ENCODE measurements around the gene PTPRG. TPM values are rescaled to one million over a fixed set of nuclear protein-coding genes. Genes with fewer than 3 reads are reported as not detected.
A peak's percentile ranks its signal among the peaks of the same experiment; 100 is the strongest.

Gene PTPRG
- total and polyA plus RNA-seq, 10 of the 15 experiments (the other 5 are each of a cell fraction or from before 2014, with no cell fraction given), result 0.29 to 20.7 (median 1.4) TPM

GRCh38 chr3:62145086-62145757 is 583.9 kb downstream of the PTPRG start:
- no peaks in the 10 kb centered on the region for H3K9me3 ChIP-seq (replicated peaks; ENCODE audit: control insufficient read depth, insufficient read depth, low read length)
- ATAC-seq, result no peak
- CTCF ChIA-PET, result interaction anchor here (1.4 to 2.2 kb wide), 5 partner anchors 17 to 44 kb away, joined by 3 to 9 read pairs (median 4); no protein-coding TSS in a partner anchor

GRCh38 chr3:62149539-62149938 is 588.2 kb downstream of the PTPRG start:
- BruUV-seq (replicated peaks), result no TSS peak
- ChIA-PET POLR2A (no interaction called here), CTCF (interaction anchor here (0.8 to 1.8 kb wide), 2 partner anchors 289 to 291 kb away, joined by 3 to 11 read pairs; no protein-coding TSS in a partner anchor), RAD21 (ENCODE audit: unreplicated experiment) (interaction anchor here (1.0 to 1.2 kb wide), 2 partner anchors 21 to 38 kb away, joined by 3 to 8 read pairs; no protein-coding TSS in a partner anchor), SMC1A (ENCODE audit: uncharacterized antibody, unreplicated experiment) (interaction anchor here (1.0 to 4.1 kb wide), 3 partner anchors 11 to 38 kb away, joined by 4 to 15 read pairs (median 9); no protein-coding TSS in a partner anchor)
- no peak overlapping the region for H2AFZ ChIP-seq (ENCODE audit: control insufficient read depth, low read depth, low read length)
- H4K20me1 ChIP-seq (ENCODE audit: control insufficient read depth, insufficient read depth), result no peaks in the 10 kb centered on the region
- no peak overlapping the region for H3K9ac ChIP-seq (ENCODE audit: control insufficient read depth, insufficient read depth, low read length)
- intact Hi-C loops (cut with micrococcal nuclease; ENCODE audit: unreplicated experiment), result no loop called here
- H3K36me3 ChIP-seq (ENCODE audit: control insufficient read depth in 2 of 2, insufficient read depth in 2 of 2, low read length in 1 of 2), result no peaks in the 10 kb centered on the region
- 51% methylated on average over 6 of the region's 6 CpGs for WGBS (ENCODE audit: insufficient coverage, insufficient replicate concordance, low lambda C conversion rate, missing lambda C conversion rate)
- H3K4me1 ChIP-seq (ENCODE audit: control insufficient read depth, insufficient read depth, low read length), result no peaks in the 10 kb centered on the region
- H3K27me3 ChIP-seq (replicated peaks in 1 of 2; ENCODE audit: control insufficient read depth in 2 of 2, insufficient read depth in 2 of 2, low read length in 1 of 2), result no peaks in the 10 kb centered on the region
- no peak overlapping the region for H3K27ac ChIP-seq (ENCODE audit: control insufficient read depth, insufficient read depth)
- in situ Hi-C loops (cut with MboI), result no loop called here
- H3K4me3 ChIP-seq, result no peak overlapping the region
- DNase-seq (ENCODE audit: low read depth, low spot score) (no peak), FAIRE-seq (no peak), ATAC-seq (peak; percentile 54)
- H3K79me2 ChIP-seq (ENCODE audit: control insufficient read depth, insufficient read depth, low read length), result no peaks in the 10 kb centered on the region
- no peaks in the 10 kb centered on the region for H3K9me3 ChIP-seq (replicated peaks; ENCODE audit: control insufficient read depth, insufficient read depth, low read length)
- no peak overlapping the region for H3K4me2 ChIP-seq (ENCODE audit: control insufficient read depth, insufficient read depth)
- TF ChIP-seq POU2F2 (IDR thresholded peaks at IDR 0.05; ENCODE audit: borderline replicate concordance, low read depth, low read length), result no peak

More at GRCh38 chr3:62145086-62145757, 583.9 kb downstream of the PTPRG start:
- no peaks in the 10 kb centered on the region for H3K4me1 ChIP-seq (ENCODE audit: control insufficient read depth, insufficient read depth, low read length)
- BruUV-seq (replicated peaks), result no TSS peak
- no peaks in the 10 kb centered on the region for H3K27me3 ChIP-seq (replicated peaks in 1 of 2; ENCODE audit: control insufficient read depth in 2 of 2, insufficient read depth in 2 of 2, low read length in 1 of 2)
- H3K36me3 ChIP-seq (ENCODE audit: control insufficient read depth in 2 of 2, insufficient read depth in 2 of 2, low read length in 1 of 2), result no peaks in the 10 kb centered on the region
- in situ Hi-C loops (cut with MboI) (no loop called here), intact Hi-C loops (cut with micrococcal nuclease; ENCODE audit: unreplicated experiment) (no loop called here)
- H3K4me3 ChIP-seq, result no peak overlapping the region
- SMC1A ChIA-PET (ENCODE audit: uncharacterized antibody, unreplicated experiment), result interaction anchor here (0.6 to 1.3 kb wide), 5 partner anchors 10 to 284 kb away, joined by 3 read pairs; no protein-coding TSS in a partner anchor
- DNase-seq (ENCODE audit: low read depth, low spot score) (no peak), FAIRE-seq (no peak)
- WGBS (ENCODE audit: insufficient coverage, insufficient replicate concordance, low lambda C conversion rate, missing lambda C conversion rate), result 22% methylated on average over 9 of the region's 9 CpGs
- TF ChIP-seq PML (IDR thresholded peaks at IDR 0.05; ENCODE audit: low read length) (no peak), RAD51 (IDR thresholded peaks at IDR 0.05) (0 out of 2 replicates have a peak, but pooled peaks have one; percentile 25)
- no peak overlapping the region for H3K4me2 ChIP-seq (ENCODE audit: control insufficient read depth, insufficient read depth)
- no peaks in the 10 kb centered on the region for H3K79me2 ChIP-seq (ENCODE audit: control insufficient read depth, insufficient read depth, low read length)
- no peaks in the 10 kb centered on the region; the same call in 1 of the 2 replicates for H4K20me1 ChIP-seq (ENCODE audit: control insufficient read depth, insufficient read depth)
- POLR2A ChIA-PET, result no interaction called here
- RAD21 ChIA-PET (ENCODE audit: unreplicated experiment), result interaction anchor here (2.9 kb wide), 1 partner anchor 42 kb away, joined by 10 read pairs; no protein-coding TSS in a partner anchor
- H2AFZ ChIP-seq (ENCODE audit: control insufficient read depth, low read depth, low read length), result no peak overlapping the region
- H3K9ac ChIP-seq (ENCODE audit: control insufficient read depth, insufficient read depth, low read length), result no peak overlapping the region
- no peak overlapping the region for H3K27ac ChIP-seq (ENCODE audit: control insufficient read depth, insufficient read depth)
